ENCODE measurements around the gene RHOF. TPM values are rescaled to one million over a fixed set of nuclear protein-coding genes. Genes with fewer than 3 reads are reported as not detected.

The RHOF gene
- total and polyA plus RNA-seq, 2 of the 13 experiments (the other 11 are each of a cell fraction or from before 2014, with no cell fraction given) = 14.6 to 32.2 TPM

GRCh38 chr12:121802843-121803698 lies 9.6 kb upstream of the RHOF start (continued):
- TF ChIP-seq, protein P1, sequence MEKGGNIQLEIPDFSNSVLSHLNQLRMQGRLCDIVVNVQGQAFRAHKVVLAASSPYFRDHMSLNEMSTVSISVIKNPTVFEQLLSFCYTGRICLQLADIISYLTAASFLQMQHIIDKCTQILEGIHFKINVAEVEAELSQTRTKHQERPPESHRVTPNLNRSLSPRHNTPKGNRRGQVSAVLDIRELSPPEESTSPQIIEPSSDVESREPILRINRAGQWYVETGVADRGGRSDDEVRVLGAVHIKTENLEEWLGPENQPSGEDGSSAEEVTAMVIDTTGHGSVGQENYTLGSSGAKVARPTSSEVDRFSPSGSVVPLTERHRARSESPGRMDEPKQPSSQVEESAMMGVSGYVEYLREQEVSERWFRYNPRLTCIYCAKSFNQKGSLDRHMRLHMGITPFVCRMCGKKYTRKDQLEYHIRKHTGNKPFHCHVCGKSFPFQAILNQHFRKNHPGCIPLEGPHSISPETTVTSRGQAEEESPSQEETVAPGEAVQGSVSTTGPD (CRISPR knock-in tag; IDR thresholded peaks at IDR 0.05) = no peak
- TF ChIP-seq ZNF414 (CRISPR knock-in tag; IDR thresholded peaks at IDR 0.05) = no peak
- peak; percentile 48; the same call in 1 of the 2 replicates for TF ChIP-seq NR2C2 (CRISPR knock-in tag; IDR thresholded peaks at IDR 0.05; ENCODE audit: borderline replicate concordance)
- TF ChIP-seq PRDM15 (CRISPR knock-in tag; IDR thresholded peaks at IDR 0.05) = no peak
- TF ChIP-seq ARHGAP35 (CRISPR knock-in tag; IDR thresholded peaks at IDR 0.05; ENCODE audit: borderline replicate concordance) = no peak
- peak; percentile 49; the same call in 1 of the 2 replicates for TF ChIP-seq HNF1B (CRISPR knock-in tag; IDR thresholded peaks at IDR 0.05)
- TF ChIP-seq DMAP1 (CRISPR knock-in tag; IDR thresholded peaks at IDR 0.05) = peak; percentile 76; the same call in 1 of the 2 replicates
- TF ChIP-seq ELF4 (CRISPR knock-in tag; IDR thresholded peaks at IDR 0.05; ENCODE audit: borderline replicate concordance) = no peak
- TF ChIP-seq ZNF563 (CRISPR knock-in tag; IDR thresholded peaks at IDR 0.05) = no peak
- TF ChIP-seq ZNF605 (CRISPR knock-in tag; IDR thresholded peaks at IDR 0.05) = peak; percentile 87
- TF ChIP-seq ZNF317 (CRISPR knock-in tag; IDR thresholded peaks at IDR 0.05) = 0 out of 2 replicates have a peak, but pooled peaks have one; percentile 45
- no peak for TF ChIP-seq CHD4 (IDR thresholded peaks at IDR 0.05; ENCODE audit: borderline replicate concordance, low read length)
- TF ChIP-seq TAF1 (CRISPR knock-in tag; IDR thresholded peaks at IDR 0.05) = peak; percentile 85
- TF ChIP-seq ZNF691 (CRISPR knock-in tag; IDR thresholded peaks at IDR 0.05; ENCODE audit: borderline replicate concordance, low read depth) = no peak

Measured in HepG2 (cell line).